SIG-M5 treated with dmso at 0.1 percent for 504 hours (cell line): ENCODE measurements around the gene SERGEF.

ENCODE experiments used
- DNase-seq: peaks from one replicate; lab custom pipeline; 2025; ENCODE audit not compliant: unreplicated experiment; lab: John Stamatoyannopoulos, UW

Gene SERGEF

GRCh38 chr11:17772704-17773600 lies 239.9 kb downstream of the SERGEF start:
- no peak for DNase-seq

- no peak for DNase-seq
Observed at GRCh38 chr11:17771841-17772401, 240.9 kb downstream of the SERGEF start.

DNA sequence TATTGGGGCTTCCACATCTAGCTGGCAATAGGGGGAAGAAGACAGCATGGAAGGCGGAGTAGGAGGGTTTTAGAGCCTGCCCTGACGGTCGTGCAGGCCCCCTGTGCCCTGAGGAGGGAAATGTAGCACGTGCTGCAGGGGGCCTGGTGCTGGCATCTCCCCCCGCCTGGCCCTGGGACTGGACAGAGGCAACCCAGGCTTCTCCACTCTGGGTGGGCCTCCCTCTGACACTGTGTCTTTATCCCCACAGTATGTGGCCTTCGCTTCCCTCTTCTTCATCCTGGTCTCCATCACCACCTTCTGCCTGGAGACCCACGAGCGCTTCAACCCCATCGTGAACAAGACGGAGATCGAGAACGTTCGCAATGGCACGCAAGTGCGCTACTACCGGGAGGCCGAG lies 241.4 kb downstream of the SERGEF start:
- no peak for DNase-seq

GRCh38 chr11:17770917-17771316 lies 241.9 kb downstream of the SERGEF start:
- no peak for DNase-seq

DNA sequence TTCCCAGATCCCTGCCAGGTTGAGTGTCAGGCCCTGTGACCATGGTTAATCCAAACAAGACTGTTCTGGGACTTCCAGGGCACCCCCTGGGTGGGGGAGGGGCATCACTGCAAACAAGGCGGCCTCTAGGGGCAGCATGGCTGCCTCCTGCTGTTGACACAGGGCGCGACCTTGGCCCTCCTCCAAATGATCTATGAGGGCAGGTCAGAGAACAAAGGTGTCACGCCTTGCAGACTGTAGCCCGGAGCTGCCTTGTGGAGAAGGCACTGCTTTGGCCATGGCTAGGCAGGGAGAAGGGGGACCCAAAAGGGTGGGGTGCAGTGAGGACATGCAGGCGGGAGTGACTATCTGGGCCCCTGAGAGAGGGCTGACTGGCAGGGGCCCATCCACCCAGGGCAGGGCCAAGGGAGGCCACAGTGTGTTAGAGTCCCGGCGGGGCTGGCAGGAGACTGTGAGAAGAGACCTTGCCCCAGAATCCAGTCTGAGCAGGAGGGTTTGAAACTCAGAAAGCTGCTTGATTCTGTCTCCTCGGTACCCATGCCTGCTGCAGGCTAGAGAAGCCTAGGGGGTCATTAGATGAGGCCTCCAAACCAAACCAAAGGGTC lies 242.7 kb downstream of the SERGEF start:
- no peak for DNase-seq

GRCh38 chr11:17769218-17769617 lies 243.6 kb downstream of the SERGEF start:
- DNase-seq: no peak

GRCh38 chr11:17768547-17768946 lies 244.3 kb downstream of the SERGEF start:
- no peak for DNase-seq

DNA sequence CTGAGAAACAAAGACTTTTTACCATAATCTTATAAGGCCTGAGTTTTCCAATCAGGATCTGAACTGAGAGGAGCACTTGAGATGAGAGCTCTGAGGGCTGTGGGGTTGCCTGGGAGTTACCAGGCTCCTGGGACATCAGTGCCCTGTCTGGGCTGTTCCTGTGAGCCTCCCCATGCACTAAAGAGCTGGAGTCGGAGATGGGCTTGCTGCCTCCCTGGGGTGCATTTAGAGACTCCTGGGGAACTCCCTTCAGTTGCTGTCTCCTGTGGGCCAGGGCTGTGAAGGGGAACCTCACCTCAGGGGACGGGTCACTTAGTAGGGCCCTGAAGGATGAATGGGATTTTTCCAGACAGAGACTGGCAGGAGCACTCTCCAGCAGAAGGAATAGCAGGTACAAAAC lies 244.9 kb downstream of the SERGEF start:
- no peak for DNase-seq

GRCh38 chr11:17767301-17767885 lies 245.5 kb downstream of the SERGEF start:
- no peak for DNase-seq

DNA sequence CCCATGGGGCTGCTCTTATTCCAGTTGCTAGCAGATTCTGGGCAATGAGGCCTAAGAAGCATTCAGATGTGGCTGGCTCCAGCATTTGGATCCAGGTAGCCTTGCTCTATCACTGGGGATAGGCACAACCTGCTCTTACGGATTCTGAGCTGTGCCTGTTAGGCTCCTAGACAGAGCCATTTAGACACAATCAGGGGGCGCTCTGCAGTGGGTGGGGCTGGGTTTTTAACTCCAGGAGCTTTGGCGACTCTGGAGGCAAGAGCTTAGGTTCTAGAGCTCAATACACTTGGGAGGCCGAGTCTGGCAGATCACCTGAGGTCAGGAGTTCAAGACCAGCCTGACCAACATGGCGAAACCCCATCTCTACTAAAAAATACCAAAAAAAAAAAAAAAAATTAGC lies 246.3 kb downstream of the SERGEF start:
- DNase-seq: no peak

- DNase-seq: no peak
Observed at GRCh38 chr11:17766073-17766359, 246.8 kb downstream of the SERGEF start.

DNA sequence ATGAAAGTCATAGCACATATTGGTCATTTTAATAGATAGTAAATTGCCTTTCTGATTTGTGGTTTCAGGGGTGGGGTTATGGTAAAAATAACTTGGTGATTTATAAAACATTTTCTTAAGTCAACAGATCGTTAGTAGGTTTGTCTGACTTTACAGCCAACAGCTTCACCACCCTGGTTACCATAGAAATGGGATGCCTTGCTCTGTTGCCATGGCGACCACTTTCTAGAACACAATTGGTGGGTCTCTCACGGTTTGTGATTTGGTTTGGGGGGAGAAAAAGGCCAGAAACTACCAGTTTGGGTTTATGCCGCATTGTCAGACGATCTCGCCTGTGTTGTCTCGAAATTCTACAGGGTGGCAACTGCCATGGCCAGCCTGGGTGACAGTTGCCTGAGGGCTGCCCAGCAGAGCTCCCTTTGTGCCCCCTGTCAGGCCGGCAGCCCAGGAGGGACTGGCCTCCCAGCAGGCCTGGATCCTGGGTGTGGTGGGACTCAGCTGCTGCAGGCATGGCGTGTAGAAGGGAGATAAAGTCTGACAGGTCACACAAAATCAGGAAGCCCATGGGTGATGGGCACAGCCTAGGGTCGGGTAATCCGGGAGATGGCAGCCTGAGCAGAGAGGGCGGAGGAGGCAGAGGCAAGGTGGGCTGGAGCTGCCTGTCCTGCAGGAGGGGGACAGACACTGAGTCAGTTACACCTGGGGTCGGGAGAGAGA lies 247.3 kb downstream of the SERGEF start:
- no peak for DNase-seq

DNA sequence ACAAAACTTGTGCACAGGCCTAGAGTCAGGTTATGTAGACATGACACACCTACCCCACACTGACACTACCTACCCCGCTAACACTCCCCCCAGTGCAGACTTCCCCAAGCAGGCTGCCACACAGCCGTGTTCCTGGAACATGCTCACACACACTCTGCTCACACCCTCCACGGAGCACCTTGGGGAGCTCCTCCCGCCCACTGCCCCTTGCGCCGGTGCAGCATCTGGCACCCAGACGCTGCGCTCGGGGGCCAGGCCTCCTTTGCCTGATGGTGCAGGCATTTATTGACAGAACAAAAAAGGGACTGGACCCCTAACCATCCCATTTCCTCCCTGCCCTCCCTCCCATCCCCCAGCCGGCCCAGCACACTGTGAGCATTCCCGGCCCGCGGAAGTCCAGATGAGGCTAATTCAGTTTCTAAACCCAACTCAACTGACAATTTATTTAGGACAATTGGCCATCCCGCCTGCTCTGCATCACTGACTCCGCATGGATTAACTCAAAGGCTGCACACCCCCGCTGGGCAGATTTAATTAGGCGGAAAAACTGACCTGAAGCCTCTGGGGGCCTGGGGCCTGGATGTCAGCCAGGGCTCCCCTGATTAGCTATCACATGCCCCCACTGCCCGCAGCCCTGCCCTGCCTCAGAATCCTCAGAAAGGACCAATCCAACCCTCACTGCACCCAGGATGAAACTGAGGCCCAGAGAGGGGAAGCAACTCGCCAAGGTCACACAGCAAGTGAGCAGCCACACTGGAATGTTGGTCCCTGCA lies 248.2 kb downstream of the SERGEF start:
- no peak for DNase-seq

DNA sequence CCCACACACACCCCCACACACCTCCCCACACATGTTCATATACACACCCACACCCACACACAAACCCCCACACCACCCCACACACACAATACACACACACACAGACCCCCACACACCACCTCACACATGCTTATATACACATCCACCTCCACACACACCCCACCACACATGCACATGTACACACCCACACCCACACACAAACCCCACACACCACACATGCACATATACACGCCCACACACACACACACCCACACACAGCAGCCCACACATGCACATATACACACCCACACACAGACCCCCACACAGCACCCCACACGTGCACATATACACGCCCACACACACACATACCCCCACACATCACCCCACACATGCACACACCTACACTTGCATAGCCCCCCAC lies 249.1 kb downstream of the SERGEF start:
- DNase-seq: no peak

- no peak for DNase-seq
Observed at GRCh38 chr11:17763244-17763643, 249.6 kb downstream of the SERGEF start.

DNA sequence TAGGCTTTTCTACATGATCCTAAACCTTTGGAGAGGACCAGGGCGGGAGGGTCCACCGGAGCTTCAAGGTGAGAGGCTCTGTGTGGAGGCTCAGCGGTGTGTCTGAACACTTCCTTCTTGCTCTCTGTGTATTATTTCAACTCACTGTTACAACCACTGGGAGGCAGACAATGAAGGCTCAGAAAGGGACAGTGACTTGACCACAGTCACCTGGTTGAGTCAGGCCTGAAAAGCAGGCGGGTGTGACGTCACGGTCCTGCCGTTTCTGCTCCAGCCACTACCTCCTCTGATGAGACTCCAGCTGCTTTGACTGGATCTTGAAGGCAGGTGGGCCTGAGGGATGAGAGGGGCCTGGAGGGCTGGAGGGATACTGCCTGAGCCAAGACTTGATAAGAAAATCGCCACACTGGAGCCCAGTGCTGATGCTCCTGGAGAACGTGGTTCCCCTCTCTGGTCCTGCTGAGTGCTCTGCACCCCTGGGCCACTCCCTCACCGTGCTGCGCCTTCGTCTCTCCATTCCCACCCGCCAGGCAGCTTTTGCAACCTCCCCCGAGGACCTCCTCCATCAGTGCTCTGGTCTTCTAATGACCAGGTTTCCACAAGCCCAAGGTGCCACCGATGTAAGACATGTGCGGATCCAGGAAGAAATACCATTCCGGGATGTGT lies 250.4 kb downstream of the SERGEF start:
- no peak for DNase-seq

DNA sequence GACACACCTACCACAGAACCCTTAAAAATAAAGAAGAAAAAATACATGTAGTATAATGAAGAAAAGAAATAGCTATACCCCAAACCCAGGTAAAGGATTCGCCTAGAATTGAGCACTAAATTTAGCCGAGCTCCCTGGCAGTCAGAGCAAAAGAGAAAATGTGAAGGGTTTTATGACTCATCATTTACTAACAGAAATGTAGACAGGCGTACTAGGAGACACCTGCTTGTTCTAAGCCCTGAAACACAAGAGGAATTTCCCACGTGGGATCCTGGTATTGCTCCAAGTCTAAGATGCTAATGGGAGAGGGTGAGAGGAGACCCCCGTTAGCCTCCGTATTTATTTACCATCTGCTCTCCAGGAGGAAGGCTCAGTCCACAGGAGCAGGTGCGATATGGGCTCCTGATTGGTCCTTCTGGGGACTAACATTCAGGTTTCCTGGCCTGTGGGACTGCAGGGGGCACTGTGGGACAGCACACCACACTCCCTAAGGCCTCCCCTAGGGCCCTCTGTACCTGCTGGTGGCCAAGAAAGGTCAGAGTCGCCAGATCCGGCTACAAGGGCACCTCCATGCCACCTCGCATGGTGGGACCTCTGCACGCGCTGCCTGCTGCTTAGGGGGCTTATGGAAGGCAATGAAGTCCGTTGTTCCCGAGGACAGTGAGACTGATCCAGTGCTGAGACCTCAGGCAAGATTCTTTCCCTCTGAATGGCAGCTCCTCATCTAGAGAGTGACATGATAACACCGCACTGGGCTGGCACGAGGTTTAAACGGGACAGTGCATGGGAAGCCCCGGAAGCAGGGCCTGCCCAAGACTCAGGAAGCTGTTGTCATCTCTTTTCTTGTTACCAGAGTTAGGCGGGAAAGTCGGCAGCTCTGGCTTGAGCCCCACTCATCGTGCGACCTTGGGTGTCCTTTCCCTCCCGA lies 252.5 kb downstream of the SERGEF start:
- DNase-seq: peak; percentile 11

- no peak for DNase-seq
Observed at GRCh38 chr11:17755891-17756290, 257.0 kb downstream of the SERGEF start.

GRCh38 chr11:17753641-17754040 lies 259.2 kb downstream of the SERGEF start:
- no peak for DNase-seq
